Ishikawa (cell line): ENCODE results near the gene RPL36A.

Source experiments
- CEBPB ChIP-seq: IDR thresholded peaks from 2 replicates; pipeline ENCODE4 v1.6.1; 2012
- CREB1 ChIP-seq: IDR thresholded peaks from 2 replicates; pipeline ENCODE4 v1.6.1; 2012; ENCODE audit warnings: low read depth
- EGR1 ChIP-seq: IDR thresholded peaks from 2 replicates; pipeline ENCODE4 v1.6.1; 2012
- EP300 ChIP-seq: IDR thresholded peaks from 2 replicates; pipeline ENCODE4 v1.6.1; 2012; ENCODE audit warnings: borderline replicate concordance
- FOXM1 ChIP-seq: IDR thresholded peaks from 2 replicates; pipeline ENCODE4 v1.6.1; 2012; ENCODE audit warnings: low read depth, borderline replicate concordance
- MAX ChIP-seq: IDR thresholded peaks from 2 replicates; pipeline ENCODE4 v1.6.1; 2012
- NFIC ChIP-seq: IDR thresholded peaks from 2 replicates; pipeline ENCODE4 v1.6.1; 2012
- RAD21 ChIP-seq: IDR thresholded peaks from 2 replicates; pipeline ENCODE4 v1.6.1; 2012; ENCODE audit warnings: low read depth
- REST ChIP-seq: IDR thresholded peaks from 2 replicates; pipeline ENCODE4 v1.6.1; 2012; ENCODE audit warnings: low read depth, mild to moderate bottlenecking
- TAF1 ChIP-seq: IDR thresholded peaks from 2 replicates; pipeline ENCODE4 v1.6.1; 2012; ENCODE audit warnings: low read depth, mild to moderate bottlenecking
- TCF12 ChIP-seq: IDR thresholded peaks from 2 replicates; pipeline ENCODE4 v1.6.1; 2012; ENCODE audit warnings: low read depth
- TEAD4 ChIP-seq: IDR thresholded peaks from 2 replicates; pipeline ENCODE4 v1.6.1; 2012
- USF1 ChIP-seq: IDR thresholded peaks from 2 replicates; pipeline ENCODE4 v1.6.1; 2012
- YY1 ChIP-seq: IDR thresholded peaks from 2 replicates; pipeline ENCODE4 v1.6.1; 2012; ENCODE audit warnings: low read depth
- ZBTB7A ChIP-seq: IDR thresholded peaks from 2 replicates; pipeline ENCODE4 v1.6.1; 2012; ENCODE audit warnings: low read depth

The RPL36A gene

GRCh38 chrX:101390664-101391525 is at the start of gene RPL36A:
Gene RPL36A (plus strand): TSS chrX:101391011. CDS start chrX:101391044, 33 bp downstream.
- no peak for TF ChIP-seq RAD21
- TF ChIP-seq TAF1, result peak; percentile 86
- TF ChIP-seq MAX, result peak; percentile 89
- no peak for TF ChIP-seq FOXM1
- no peak for TF ChIP-seq CREB1
- no peak for TF ChIP-seq NFIC
- TF ChIP-seq USF1, result no peak
- TF ChIP-seq CEBPB, result no peak
- 0 out of 2 replicates have a peak, but pooled peaks have one; percentile 7 for TF ChIP-seq REST
- TF ChIP-seq ZBTB7A, result no peak
- peak; percentile 56 for TF ChIP-seq TCF12
- no peak for TF ChIP-seq TEAD4
- peak; percentile 58; the same call in 1 of the 2 replicates for TF ChIP-seq YY1
- no peak for TF ChIP-seq EGR1
- no peak for TF ChIP-seq EP300

GRCh38 chrX:101347859-101348451 is 42.9 kb upstream of the RPL36A start:
- TF ChIP-seq ZBTB7A (no peak), REST (no peak), EGR1 (no peak), MAX (no peak), USF1 (no peak), YY1 (no peak), RAD21 (no peak), EP300 (no peak)

- no peak for TF ChIP-seq ZBTB7A
- TF ChIP-seq EP300, result no peak
- peak; percentile 89 for TF ChIP-seq USF1
- no peak for TF ChIP-seq TCF12
- TF ChIP-seq TEAD4, result no peak
- no peak for TF ChIP-seq CREB1
- TF ChIP-seq REST, result no peak
- TF ChIP-seq TAF1, result 0 out of 2 replicates have a peak, but pooled peaks have one; percentile 21
- peak; percentile 47 for TF ChIP-seq NFIC
- TF ChIP-seq CEBPB, result no peak
- TF ChIP-seq EGR1, result no peak
- TF ChIP-seq RAD21, result no peak
- peak; percentile 92 for TF ChIP-seq MAX
- TF ChIP-seq YY1, result no peak
- TF ChIP-seq FOXM1, result no peak
These were observed 42.2 kb upstream of the RPL36A start, which contains the start of gene TIMM8A for GRCh38 chrX:101348452-101349192. Gene TIMM8A (minus strand): TSS chrX:101348742. CDS start chrX:101348664, 78 bp downstream.
